HTR-8/SVneo (cell line): ENCODE results near the gene NDE1.
"Not testable (repeated sequence)": the region's sequence is repeated elsewhere in the genome, so short reads cannot be mapped to it uniquely, and the experiment has no call there.

Experiments
- DNase-seq: peaks from one replicate; pipeline ENCODE4 v3.0.0; 2011; ENCODE audit warnings: low spot score, mixed read lengths; ENCODE audit not compliant: insufficient read length
- FAIRE-seq: peaks from 2 replicates; lab custom pipeline; 2011; peaks lifted over from hg19 to GRCh38; lab: Jason Lieb, UNC

Gene NDE1

DNA sequence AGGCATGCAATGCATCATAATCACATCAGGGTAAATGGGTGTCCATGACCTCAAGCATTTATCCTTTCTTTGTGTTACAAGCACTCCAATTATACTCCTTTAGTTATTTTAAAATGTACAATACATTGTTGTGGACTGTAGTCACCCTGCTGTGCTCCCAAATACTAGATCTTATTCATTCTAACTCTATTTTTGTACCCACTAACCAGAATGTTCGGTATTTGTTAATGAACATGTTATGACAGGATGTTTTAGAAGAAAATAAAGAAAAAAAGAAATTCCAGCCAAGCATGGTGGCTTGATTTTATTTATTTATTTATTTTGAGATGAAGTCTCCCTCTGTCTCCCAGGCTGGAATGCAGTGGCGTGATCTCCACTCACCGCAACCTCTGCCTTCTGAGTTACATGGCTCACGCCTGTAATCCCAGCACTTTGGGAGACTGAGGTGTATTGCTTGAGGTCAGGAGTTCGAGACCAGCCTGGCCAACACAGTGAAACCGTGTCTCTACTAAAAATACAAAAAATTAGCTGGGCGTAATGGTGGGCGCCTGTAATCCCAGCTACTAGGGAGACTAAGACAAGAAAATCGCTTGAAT, 1.8 kb upstream of the NDE1 start:
- DNase-seq (no peak), FAIRE-seq (no peak)

DNA sequence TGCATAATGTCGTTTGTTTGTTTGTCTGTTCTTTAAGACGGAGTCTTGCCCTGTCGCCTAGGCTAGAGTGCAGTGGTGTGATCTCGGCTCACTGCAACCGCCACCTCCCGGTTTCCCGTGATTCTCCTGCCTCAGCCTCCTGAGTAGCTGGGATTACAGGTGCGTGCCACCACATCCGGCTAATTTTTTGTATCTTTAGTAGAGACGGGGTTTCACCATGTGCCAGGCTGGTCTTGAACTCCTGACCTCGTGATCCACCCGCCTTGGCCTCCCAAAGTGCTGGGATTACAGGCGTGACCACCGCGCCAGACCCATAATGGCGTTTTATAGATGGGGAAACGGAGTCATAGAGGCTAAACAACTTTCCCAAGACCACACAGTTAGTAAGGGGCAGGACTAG, 734 bp upstream of the NDE1 start:
- DNase-seq, FAIRE-seq: not testable (repeated sequence)

DNA sequence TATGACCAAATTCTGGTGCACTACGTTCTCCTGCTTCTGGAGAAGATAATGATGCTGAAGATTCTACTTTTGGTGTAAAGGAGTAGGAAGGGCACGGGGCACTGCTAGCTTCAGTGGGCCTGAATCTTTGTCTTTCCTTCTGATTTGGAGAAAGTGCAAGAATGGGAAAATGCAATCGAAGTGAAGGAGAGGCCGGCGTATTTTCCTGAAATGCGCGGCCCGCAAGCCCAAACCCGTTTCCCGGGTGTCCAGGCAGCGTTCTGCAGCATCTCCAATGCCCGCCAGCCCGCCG, 372 bp upstream of the NDE1 start:
- FAIRE-seq (no peak), DNase-seq (no peak)

DNA sequence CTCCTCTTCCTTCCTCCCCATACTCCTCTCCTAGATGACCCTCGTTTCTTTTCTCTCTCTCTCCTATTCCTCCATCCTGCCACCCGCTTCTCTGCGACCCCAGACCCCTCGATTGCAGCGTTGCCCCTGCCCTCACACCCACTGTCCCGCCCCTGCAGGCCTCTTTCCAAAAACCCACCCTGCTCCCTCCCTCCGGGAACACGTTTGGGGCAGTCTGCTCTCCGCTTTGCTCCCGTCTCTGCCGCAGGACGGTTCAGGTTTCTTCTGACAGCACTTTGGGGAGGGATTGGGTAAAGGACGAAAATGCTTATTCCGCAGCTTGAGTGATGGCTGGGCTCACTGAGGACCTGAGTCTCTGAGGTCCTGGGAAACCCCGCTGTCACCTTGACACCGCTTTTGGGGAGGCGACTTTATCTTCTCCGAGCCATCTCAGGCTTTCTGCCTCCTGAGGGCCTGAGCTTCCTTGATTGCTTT, 690 bp downstream of the NDE1 start:
- no peak for FAIRE-seq
- DNase-seq: no peak

DNA sequence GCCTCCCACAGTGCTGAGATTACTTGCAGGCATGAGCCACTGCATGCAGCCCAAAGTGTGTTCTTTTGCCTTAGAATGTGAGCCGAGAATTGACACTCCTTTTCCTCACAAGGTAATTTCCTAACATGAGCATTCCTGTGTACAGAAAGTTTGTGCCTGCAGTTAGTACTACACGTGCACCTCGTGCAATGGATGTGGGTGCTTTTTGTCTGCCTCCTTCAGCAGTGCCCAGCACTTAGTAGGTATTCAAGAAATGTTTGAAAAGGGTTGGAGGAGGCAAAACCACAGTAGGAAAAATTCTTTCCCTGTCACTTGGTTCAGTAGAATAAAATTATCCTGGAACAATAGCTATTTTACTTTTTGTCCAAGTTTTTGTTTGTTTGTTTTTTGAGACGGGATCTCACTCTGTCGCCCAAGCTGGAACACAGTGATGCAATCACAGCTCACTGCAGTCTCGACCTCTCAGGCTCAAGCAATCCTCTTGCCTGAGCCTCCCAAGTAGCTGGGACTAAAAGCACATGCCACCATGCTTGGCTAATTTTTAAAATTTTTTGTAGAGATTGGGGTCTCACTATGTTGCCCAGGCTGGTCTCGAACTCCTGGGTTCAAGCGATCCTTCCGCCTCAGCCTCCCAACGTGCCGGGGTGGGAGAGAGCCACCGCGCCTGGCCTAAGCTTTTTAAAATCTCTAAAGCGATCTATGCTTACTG, 2.4 kb downstream of the NDE1 start:
- no peak for FAIRE-seq
- no peak for DNase-seq

DNA sequence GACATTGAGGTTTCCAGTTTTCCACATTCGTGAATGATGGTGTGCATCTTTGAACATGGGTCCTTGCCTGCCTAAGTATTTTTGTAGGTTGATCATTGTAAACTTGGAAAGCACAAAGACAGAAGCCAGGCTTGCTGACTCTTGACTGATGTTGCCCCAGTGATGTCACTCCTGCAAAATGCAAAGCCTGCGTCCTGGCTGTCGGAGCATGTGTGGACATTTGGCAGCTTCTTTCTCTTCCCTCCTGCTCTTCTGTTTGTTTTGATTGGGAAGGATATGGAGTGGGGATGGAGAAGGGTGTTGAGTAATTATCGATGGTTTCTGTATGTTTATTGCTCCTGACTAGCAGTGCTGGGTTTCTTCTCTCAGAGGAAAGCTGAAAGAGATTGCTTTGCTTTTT, 3.2 kb downstream of the NDE1 start:
- FAIRE-seq (no peak), DNase-seq (no peak)

DNA sequence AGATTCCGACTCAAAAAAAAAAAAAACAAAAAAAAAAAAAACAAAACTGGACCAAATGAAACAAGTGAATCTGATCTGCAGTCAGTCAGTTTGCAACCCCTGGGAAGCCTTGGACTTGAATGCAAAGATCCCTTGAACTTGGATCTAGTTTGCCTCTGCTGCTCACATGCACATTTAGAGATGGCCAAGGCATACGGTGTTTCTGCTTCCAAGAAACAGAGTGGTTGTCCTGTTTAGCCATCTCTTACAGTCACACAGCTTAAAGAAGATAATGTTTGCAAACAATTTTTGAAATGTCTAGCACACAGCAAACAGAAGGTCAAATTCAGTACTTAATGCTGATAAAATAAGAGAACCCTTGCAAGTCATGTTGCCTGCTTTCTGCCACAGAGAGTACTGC, 4.5 kb downstream of the NDE1 start:
- no peak for FAIRE-seq

DNA sequence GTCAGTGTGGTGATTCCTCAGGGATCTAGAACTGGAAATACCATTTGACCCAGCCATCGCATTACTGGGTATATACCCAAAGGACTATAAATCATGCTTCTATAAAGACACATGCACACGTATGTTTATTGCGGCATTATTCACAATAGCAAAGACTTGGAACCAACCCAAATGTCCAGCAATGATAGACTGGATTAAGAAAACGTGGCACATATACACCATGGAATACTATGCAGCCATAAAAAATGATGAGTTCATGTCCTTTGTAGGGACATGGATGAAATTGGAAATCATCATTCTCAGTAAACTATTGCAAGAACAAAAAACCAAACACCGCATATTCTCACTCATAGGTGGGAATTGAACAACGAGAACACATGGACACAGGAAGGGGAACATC, 5.5 kb downstream of the NDE1 start:
- DNase-seq, FAIRE-seq: not testable (repeated sequence)

More for the DNA sequence above, 4.5 kb downstream of the NDE1 start:
- no peak for DNase-seq

DNA sequence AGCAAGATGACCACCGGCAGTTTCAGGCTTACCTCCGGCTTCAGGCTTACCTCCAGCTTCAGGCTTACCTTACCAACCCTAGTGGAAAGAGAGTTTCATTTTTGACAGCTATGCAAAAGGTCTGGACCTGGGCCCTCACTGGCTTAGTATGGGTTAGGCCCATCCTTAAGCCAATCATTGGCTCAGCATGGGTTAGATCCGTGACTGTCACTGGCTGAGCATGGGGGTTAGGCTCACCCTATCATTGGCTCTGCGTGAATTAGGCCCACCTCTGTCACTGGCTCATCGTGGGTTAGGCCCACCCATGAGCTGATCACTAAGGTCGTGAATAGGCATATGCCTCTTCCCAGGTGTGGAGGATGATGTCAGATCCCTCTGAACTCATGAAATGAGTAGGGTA, 8.1 kb downstream of the NDE1 start:
- no peak for FAIRE-seq

DNA sequence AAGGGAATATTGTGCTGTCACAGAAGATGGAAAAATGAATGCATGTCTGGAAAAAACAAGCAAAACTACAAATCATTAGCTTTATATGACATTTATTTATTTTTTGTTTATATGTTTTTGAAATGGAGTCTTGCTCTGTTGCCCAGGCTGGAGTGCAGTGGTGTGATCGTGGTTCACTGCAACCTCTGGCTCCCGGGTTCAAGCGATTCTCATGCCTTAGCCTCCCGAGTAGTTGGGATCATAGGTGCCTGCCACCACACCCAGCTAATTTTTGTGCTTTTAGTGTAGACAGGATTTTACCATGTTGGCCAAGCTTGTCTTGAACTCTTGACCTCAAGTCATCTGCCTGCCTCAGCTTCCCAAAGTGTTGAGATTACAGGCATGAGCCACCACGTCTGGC, 8.5 kb downstream of the NDE1 start:
- DNase-seq (no peak), FAIRE-seq (no peak)

More for the DNA sequence above, 8.1 kb downstream of the NDE1 start:
- no peak for DNase-seq

DNA sequence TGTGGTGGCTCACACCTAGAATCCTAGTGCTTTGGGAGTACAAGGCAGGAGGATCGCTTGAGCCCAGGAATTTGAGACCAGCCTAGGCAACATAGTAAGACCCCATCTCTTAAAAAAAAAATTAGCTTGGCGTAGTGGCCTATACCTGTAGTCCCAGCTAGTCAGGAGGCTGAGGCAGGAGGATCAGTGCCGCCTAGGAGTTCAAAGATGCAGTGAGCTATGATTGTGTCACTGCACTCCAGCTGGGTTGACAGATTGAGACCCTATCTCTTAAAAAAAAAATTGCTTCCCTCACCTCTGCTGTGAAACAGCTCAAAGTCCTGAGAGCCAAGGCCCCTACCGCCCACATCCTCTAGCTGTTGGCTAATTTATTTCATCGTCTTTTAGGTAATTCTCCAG, 10.2 kb downstream of the NDE1 start:
- DNase-seq (no peak), FAIRE-seq (no peak)

DNA sequence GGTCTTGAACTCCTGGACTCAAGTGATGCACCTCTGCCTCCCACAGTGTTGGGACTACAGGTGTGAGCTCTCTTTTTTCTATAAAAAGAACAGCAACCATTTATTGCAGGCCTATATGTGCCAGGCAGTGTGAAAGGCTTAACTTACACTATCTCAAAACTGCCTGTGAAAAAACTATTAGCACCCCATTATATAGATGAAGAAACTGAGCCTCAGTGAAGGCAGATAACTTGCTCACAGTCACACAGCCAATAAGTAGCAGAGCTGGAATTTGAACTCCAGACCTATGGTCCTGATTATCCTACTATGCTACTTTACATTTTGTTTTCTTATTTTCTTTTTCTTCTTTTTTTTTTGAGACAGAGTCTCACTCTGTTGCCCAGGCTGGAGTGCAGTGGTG, 15.1 kb downstream of the NDE1 start:
- no peak for DNase-seq
- FAIRE-seq: no peak

DNA sequence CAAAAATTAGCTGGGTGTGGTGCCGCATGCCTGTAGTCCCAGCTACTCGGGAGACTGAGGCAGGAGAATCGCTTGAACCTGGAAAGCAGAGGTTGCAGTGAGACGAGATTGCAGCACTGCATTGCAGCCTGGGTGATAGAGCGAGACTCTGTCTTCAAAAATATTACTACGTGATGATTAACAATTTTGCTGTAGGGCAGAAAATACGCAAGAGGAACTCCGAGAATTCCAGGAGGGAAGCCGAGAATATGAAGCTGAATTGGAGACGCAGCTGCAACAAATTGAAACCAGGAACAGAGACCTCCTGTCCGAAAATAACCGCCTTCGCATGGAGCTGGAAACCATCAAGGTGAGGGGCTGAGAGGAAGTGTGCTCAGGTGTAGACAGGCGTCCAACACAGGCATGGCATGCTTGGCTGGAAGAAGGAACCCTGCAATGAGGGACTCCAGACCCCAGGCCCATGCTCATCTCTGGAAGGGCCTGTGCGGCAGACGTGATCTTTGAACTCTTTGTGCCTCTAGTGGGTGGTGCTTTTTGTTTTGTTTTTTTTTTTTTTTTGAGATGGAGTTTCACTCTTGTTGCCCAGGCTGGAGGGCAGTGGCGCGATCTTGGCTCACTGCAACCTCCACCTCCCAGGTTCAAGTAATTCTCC, 17.2 kb downstream of the NDE1 start:
- DNase-seq: no peak
- FAIRE-seq: no peak

DNA sequence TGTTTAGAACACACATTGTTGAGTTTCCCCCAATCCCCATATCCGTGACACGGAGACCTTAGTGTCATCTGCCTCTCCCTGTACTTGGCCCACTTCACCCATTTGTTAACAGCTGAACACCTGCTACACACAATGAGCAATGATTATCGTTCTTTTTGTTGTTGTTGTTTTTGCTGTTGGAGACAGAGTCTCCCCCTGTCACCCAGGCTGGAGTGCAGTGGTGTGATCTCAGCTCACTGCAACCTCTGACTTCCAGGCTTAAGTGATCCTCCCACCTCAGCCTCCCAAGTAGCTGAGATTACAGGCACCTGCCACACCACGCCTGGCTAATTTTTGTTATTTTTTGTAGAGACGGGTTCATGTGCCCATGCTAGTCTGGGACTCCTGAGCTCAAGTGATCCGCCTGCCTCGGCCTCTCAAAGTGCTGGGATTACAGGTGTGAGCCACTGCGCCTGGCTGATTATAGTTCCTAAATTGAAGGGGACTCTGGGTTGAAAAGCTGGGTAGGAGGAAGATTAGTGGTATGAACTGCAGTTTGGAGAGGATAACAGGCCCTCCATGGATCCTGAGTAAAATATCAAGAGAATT, 21.6 kb downstream of the NDE1 start:
- FAIRE-seq (no peak), DNase-seq (no peak)

DNA sequence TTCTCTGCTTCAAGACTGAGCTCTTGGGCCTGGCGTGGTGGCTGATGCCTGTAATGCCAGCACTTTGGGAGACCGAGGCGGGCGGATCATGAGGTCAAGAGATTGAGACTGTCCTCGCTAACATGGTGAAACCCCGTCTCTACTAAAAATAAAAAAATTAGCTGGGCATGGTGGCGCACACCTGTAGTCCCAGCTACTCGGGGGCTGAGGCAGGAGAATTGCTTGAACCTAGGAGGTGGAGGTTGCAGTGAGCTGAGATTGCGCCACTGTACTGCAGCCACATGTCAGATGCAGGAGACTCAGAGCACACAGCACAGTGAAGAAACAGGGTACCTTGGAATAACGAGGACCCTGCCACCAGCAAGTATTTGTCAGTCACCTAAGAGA, 22.1 kb downstream of the NDE1 start:
- not testable (repeated sequence) for FAIRE-seq, DNase-seq

DNA sequence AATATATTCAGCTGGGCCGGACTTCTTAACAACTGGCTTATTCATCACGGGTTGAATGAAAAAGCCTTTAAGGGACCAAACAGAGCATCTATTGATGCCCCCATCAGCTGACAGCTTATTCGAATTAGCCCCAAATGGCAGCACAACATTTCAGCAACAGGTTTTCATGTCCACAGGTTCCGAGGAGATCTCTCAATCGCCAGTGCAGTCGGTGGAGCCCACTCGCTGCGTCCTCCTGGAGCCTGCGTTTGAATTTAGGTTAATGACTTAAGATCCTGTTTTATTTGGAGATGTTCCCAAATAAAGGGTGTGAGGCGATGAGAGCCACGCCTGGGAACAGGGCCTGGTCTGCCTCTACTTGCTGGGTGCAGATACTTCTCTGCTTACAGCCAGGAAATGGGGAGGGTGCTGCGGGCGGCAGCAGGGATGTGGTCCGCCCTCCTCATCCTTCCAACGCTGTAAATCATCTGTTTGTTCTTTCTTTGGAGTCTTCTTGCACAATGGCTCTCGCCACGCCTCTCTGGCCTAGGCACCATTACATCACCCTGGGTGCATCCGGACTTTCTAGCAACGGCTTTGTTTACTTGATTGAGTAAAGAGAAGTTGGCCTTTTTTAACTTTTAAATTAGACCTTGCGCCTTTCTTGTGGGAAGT, 22.6 kb downstream of the NDE1 start:
- peak; percentile 92 for DNase-seq
- no peak for FAIRE-seq

DNA sequence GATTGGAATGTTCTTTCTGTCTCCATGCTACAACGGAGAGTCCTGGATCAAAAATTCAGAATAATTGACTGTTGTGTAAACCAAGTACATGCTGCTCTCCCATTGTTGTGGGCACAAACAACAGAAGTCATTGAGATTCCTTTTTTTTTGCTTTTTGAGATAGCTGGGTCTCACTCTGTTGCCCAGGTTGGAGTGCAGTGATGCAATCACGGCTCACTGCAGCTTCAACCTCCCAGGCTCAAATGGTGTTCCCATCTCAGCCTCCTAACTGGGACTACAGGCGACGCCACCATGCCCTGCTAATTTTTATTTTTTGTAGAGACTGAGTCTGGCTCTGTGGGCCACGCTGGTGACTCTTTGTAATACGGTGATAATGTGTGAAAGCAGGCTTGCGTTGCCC, 24.5 kb downstream of the NDE1 start:
- no peak for FAIRE-seq
- DNase-seq: no peak

DNA sequence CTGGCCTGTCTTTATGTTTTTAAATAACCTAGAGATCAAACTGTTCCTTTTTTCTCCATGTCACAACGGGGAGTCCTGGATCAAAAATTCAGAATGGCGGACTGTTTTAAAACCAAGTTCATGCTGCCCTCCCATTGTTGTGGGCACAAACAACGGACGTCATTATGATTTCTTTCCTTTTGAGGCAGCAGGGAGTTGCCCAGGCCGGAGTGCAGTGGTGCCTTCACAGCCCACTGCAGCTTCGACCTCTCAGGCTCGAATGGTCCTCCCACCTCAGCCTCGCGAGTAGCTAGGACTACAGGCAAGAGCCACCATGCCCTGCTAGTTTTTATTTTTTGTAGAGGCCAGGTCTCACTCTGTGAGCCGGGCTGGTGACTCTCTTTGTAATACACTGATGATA, 26.5 kb downstream of the NDE1 start:
- FAIRE-seq (no peak), DNase-seq (no peak)

DNA sequence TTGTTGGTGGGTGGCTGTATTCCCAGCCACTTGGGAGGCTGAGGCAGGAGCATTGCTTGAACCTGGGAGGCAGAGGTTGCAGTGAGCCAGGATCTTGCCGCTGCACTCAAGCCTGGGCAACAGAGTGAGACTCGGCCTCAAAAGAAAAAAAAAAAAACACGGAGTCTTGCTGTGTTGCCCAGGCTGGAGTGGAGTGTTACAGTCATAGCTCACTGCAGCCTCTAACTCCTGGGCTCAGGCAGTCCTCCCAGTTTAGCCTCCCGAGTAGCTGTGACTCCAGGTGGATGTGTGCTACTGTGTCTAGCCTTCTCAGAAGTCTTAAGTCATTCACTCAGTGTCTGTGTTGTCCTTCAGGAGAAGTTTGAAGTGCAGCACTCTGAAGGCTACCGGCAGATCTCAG, 27.4 kb downstream of the NDE1 start:
- FAIRE-seq (no peak), DNase-seq (no peak)

DNA sequence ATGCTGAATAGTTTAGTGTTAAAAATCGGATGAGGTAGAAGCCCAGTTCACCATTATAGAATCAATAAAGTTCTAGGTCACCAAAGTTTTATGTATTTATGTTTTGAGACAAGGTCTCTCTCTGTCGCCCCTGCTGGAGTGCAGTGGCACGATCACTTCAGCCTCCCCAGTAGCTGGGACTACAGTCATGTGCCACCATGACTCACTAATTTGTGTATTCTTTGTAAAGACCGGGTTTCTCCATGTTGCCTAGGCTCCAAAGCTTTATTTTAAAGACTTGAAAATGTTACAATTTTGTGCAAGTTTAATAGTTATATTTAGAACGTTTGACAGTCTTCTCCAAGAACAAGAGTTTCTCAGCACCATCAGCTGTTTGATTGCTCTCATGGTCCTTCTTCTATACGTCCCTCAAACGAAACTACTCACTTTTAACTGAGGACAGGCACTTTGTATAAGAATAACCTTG, 32.1 kb downstream of the NDE1 start:
- DNase-seq (peak; percentile 32), FAIRE-seq (no peak)

DNA sequence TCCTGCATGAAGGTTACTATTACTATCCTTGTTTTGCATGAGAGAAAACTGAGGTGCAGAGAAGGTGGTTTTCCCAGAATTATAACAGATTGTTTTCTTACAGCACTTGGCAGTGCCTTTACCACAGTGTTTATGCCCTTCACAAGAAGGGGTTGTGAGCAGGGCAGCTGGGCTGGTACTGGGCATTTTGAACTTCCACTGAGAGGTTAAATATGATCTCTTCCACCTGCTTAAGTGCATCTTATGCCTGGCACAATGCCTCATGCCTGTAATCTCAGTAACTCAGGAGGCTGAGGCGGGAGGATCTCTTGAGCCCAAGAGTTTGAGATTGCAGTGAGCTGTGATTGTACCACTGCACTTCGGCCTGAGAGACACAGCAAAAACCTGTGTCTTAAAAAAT, 36.2 kb downstream of the NDE1 start:
- FAIRE-seq: no peak
- no peak for DNase-seq
